Esophagus muscularis mucosa (tissue), 2 donors: ENCODE measurements around the gene RMI2.

ENCODE experiments used
- POLR2A ChIP-seq: fragments of 450-650 bp; IDR thresholded peaks from one replicate; pipeline ENCODE4 v1.6.1; 2017; ENCODE audit warnings: antibody characterized with exemption, moderate library complexity, mild to moderate bottlenecking, low read depth
- POLR2AphosphoS5 ChIP-seq, 2 donors: sonication (generic); formaldehyde crosslinking; IDR thresholded peaks; one replicate each; pipeline ENCODE4 v1.6.1; 2017; ENCODE audit warnings: antibody characterized with exemption in 2 of 2

DNA sequence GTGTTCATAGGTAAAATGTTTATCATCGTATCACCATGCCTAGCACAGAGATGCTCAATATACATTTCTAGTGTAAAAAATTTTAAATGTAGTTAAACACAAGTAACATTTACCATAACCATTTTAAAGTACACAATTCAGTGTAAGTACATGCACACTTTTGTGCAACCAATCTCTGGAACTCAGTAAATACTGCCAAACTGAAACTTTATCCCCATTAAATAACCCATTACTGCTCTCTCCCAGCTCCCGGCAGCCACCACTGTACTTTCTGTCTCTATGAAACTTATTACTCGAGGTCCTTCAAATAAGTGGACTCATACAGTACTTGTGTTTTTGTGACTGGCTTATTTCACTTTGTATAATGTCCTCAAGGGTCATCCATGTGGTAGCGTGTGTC, 29.0 kb downstream of the RMI2 start:
- no peak for TF ChIP-seq POLR2AphosphoS5 (IDR thresholded peaks at IDR 0.05)
- no peak for TF ChIP-seq POLR2A
